DOHH2 (cell line): ENCODE data around the gene SEMA6A.

ENCODE experiments used
- CTCF ChIP-seq: fragments of 200-600 bp; sonication (generic); IDR thresholded peaks from one replicate; pipeline ENCODE4 v1.5.1; 2014; ENCODE audit warnings: antibody characterized with exemption, mild to moderate bottlenecking, low read depth, low read length; ENCODE audit not compliant: poor library complexity, severe bottlenecking
- EZH2phosphoT487 ChIP-seq: fragments of 200-600 bp; sonication (generic); IDR thresholded peaks from 2 replicates; pipeline ENCODE4 v1.6.1; 2017; ENCODE audit warnings: borderline replicate concordance, mild to moderate bottlenecking, antibody characterized with exemption, low read length, moderate library complexity, mixed read lengths

- TF ChIP-seq CTCF (no peak), EZH2phosphoT487 (no peak)
Measured at GRCh38 chr5:116544531-116545241, 29.9 kb downstream of the SEMA6A start.
